Adrenal gland (tissue), 19 donors: ENCODE data around the gene NOSTRIN. TPM values are rescaled to one million over a fixed set of nuclear protein-coding genes. Genes with fewer than 3 reads are reported as not detected.

Source experiments
- DNase-seq, 7 donors: peaks; one replicate each; pipeline ENCODE4 v3.0.0-alpha.2; 2019 to 2020
- H3K27ac ChIP-seq, 5 donors: fragments of 200-600 bp; sonication (generic) in 4 of 5; 1 replicate in 3 of 5; 2 replicates in 2 of 5; pipeline versions ENCODE4 v1.5.1 to v1.8.0; 2016 to 2020; ENCODE audit warnings: mild to moderate bottlenecking in 1 of 5
- H3K27me3 ChIP-seq: fragments of 200-600 bp; 2 replicates; pipeline ENCODE4 v1.8.0; 2021
- H3K36me3 ChIP-seq, 2 donors: fragments of 200-600 bp; replicated peaks in 1 of 2; 1 replicate in 1 of 2; 2 replicates in 1 of 2; pipeline versions ENCODE4 v1.5.1 to v1.8.0; 2018 to 2022
- H3K4me1 ChIP-seq, 2 donors: fragments of 200-600 bp; replicated peaks in 1 of 2; 1 replicate in 1 of 2; 2 replicates in 1 of 2; pipeline versions ENCODE4 v1.5.1 to v1.8.0; 2018 to 2021
- H3K4me3 ChIP-seq, 4 donors: fragments of 200-600 bp; sonication (generic) in 3 of 4; one replicate each; pipeline ENCODE4 v1.5.1; 2016 to 2018
- H3K9me3 ChIP-seq, 3 donors: fragments of 200-600 bp; sonication (generic) in 1 of 3; replicated peaks in 1 of 3; 1 replicate in 2 of 3; 2 replicates in 1 of 3; pipeline versions ENCODE4 v1.5.1 to v1.8.0; 2016 to 2021
- POLR2A ChIP-seq, 2 donors: fragments of 450-650 bp; IDR thresholded peaks; one replicate each; pipeline ENCODE4 v1.6.1; 2017; ENCODE audit warnings: antibody characterized with exemption in 2 of 2, mild to moderate bottlenecking in 2 of 2, moderate library complexity in 1 of 2
- WGBS, 4 donors: extraction: QIAGEN DNeasy Blood & Tissue Kit in 2 of 4; methylation state at CpG; one replicate each; pipeline versions ENCODE4 v1.1.5 to v1.1.7; 2013 to 2017; 5-methylcytosine and 5-hydroxymethylcytosine counted together
- intact Hi-C, 2 donors: fragments of 100-400 bp; cut with DNase I; formaldehyde crosslinking; loops; one replicate each; pipeline versions ENCODE4 v1.14.1 to v1.15.0; 2022 to 2023
- long read RNA-seq, 10 donors: library from polyadenylated mRNA in 3 of 10; unstranded in 2 of 10; stranded (forward) in 1 of 10; transcript quantifications; one replicate each; pipeline ENCODE4 v2.0.0 and lab custom pipeline, GENCODE V29; 2021 to 2026
- polyA plus RNA-seq, 3 donors: library from polyadenylated mRNA; stranded (reverse); fragments of 200-250 nt in 2 of 3; fragments of 350-450 nt in 1 of 3; fragmentation: Illumina TruSeq in 1 of 3; extraction: RNeasy Lipid Tissue Mini Kit (QIAGEN cat#74804) in 1 of 3; gene quantifications; one replicate each; pipeline ENCODE4 v1.2.3, GENCODE V29; 2013 to 2014
- total RNA-seq, 9 donors: library from RNA; depleted of rRNA in 4 of 9; stranded (reverse); fragments of >200 nt in 4 of 9; fragments of 120-200 nt in 1 of 9; fragmentation: NEBNext Ultra II Directional in 1 of 9; extraction: Animal tissue kit (Norgen Biotek cat#: 25700) in 1 of 9; gene quantifications; one replicate each; pipeline versions ENCODE4 v1.1.0 to v1.2.4, GENCODE V29; 2013 to 2023
- TF ChIP-seq, protein P1 (sequence below), 6 experiments: fragments of 450-650 bp in 4 of 6; fragments of 200-600 bp in 2 of 6; sonication (generic) in 1 of 6; IDR thresholded peaks; 1 replicate in 5 of 6; 2 replicates in 1 of 6; pipeline versions ENCODE4 v1.5.1 to v1.8.0; 2016 to 2021; ENCODE audit warnings: antibody characterized with exemption in 6 of 6, mild to moderate bottlenecking in 2 of 6, moderate library complexity in 1 of 6
- donor health status: healthy with polysubstance abuse.
- donor health status: Bipolar disorder and iron deficiency.
- donor health status: DM: yes; HTN: yes; CAD: no.
- donor health status: DM: no; HTN: no; CAD: no.
- donor health status: DM: no; HTN: no; CAD: no.
- donor health status: DM: yes; HTN: yes; CAD: no.

The NOSTRIN gene, protein sequence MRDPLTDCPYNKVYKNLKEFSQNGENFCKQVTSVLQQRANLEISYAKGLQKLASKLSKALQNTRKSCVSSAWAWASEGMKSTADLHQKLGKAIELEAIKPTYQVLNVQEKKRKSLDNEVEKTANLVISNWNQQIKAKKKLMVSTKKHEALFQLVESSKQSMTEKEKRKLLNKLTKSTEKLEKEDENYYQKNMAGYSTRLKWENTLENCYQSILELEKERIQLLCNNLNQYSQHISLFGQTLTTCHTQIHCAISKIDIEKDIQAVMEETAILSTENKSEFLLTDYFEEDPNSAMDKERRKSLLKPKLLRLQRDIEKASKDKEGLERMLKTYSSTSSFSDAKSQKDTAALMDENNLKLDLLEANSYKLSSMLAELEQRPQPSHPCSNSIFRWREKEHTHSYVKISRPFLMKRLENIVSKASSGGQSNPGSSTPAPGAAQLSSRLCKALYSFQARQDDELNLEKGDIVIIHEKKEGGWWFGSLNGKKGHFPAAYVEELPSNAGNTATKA
- 100 to 1,000 TPM in 1 of 9 donors, 10 to 100 TPM in 8; 13.9 to 134 (median 35.1) TPM for total RNA-seq
- polyA plus RNA-seq: 10 to 100 TPM; 25.9 to 84.9 (median 49.9) TPM
- long read RNA-seq, donor 1, transcript NOSTRIN-201 (16 exons, 2,294 nt): major isoform, 14 of 22 reads
- long read RNA-seq, donor 1, partial matches to known transcripts: 5 of 22 reads
- long read RNA-seq, donor 1, other reads (novel, unspliced or antisense): 0 of 22 reads
- long read RNA-seq, donor 2, transcript NOSTRIN-201 (16 exons, 2,294 nt): major isoform, 14 of 20 reads
- long read RNA-seq, donor 2, partial matches to known transcripts: 5 of 20 reads
- long read RNA-seq, donor 2, other reads (novel, unspliced or antisense): 0 of 20 reads
- long read RNA-seq, donor 3, transcript NOSTRIN-201 (16 exons, 2,294 nt): major isoform, 8 of 8 reads
- long read RNA-seq, donor 3, partial matches to known transcripts: 0 of 8 reads
- long read RNA-seq, donor 3, other reads (novel, unspliced or antisense): 0 of 8 reads
- long read RNA-seq, donor 4, transcript NOSTRIN-201 (16 exons, 2,294 nt): major isoform, 22 of 44 reads
- long read RNA-seq, donor 4, partial matches to known transcripts: 12 of 44 reads
- long read RNA-seq, donor 4, other reads (novel, unspliced or antisense): 10 of 44 reads
- long read RNA-seq, donor 5, transcript NOSTRIN-201 (16 exons, 2,294 nt): major isoform, 16 of 25 reads
- long read RNA-seq, donor 5, partial matches to known transcripts: 3 of 25 reads
- long read RNA-seq, donor 5, other reads (novel, unspliced or antisense): 6 of 25 reads
- long read RNA-seq, donor 6, partial matches to known transcripts: 4 of 10 reads
- long read RNA-seq, donor 6, other reads (novel, unspliced or antisense): 3 of 10 reads
- long read RNA-seq, donor 7, partial matches to known transcripts: 0 of 10 reads
- long read RNA-seq, donor 7, other reads (novel, unspliced or antisense): 7 of 10 reads
- long read RNA-seq, donor 8, transcript NOSTRIN-211 (5 exons, 1,645 nt): minor isoform, 5 of 38 reads
- long read RNA-seq, donor 8, transcript NOSTRIN-201 (16 exons, 2,294 nt): major isoform, 13 of 38 reads
- long read RNA-seq, donor 8, partial matches to known transcripts: 5 of 38 reads
- long read RNA-seq, donor 8, other reads (novel, unspliced or antisense): 14 of 38 reads
- long read RNA-seq, donor 9, transcript NOSTRIN-201 (16 exons, 2,294 nt): major isoform, 12 of 21 reads
- long read RNA-seq, donor 9, partial matches to known transcripts: 0 of 21 reads
- long read RNA-seq, donor 9, other reads (novel, unspliced or antisense): 7 of 21 reads
- long read RNA-seq, donor 10, transcript NOSTRIN-201 (16 exons, 2,294 nt): major isoform, 8 of 9 reads
- long read RNA-seq, donor 10, partial matches to known transcripts: 0 of 9 reads
- long read RNA-seq, donor 10, other reads (novel, unspliced or antisense): 0 of 9 reads

DNA sequence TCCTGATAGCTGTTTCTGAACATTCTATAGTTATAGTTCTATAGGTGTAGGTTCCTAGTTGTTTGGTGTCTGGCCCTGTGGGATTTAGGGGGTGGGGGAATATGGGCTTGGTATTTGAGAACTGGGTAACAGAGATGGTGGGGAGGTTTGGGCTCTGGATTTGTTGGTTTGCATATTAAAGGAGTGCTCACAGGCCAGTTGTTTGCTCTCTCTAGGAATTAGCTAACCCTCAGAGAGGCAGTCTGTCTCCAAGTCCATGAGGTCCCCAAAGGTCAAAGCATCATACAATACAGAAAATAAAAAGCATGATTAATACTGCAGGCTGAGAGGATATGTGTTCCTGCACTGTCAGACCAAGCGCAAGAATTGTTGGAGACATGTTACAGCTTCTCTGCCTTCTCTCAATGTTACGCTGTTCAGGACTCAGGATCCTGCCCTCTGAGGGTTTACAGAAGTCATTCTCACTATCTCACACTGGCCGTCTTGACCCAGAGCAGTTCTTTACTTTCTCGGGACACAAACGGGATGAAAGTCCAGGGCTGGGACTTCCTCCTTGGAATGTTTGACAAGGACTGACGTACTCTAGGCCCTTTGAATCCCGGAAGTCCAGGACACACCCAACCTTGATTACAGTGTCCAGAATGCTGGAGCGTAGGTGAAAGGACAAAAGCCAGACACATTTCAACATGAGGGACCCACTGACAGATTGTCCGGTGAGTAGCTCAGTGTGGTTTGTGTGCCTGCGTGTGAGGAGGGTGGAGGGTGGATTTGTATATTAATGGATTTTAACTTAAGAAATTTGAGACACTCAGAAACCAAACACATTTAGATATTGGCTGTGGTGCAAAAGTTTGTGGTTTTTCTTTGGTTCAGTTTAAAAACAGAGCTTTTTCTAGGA lies at the start of gene NOSTRIN:
NOSTRIN (plus strand) TSS at position 677 of the 898 bp plus-strand sequence; CDS start at position 687, 10 bp downstream.
- peak within 1 kb of the TSS; percentile 18 to 84 (median 53) for H3K27ac ChIP-seq
- 26 to 37% (median 31%) methylated on average over 10 of the region's 10 CpGs for WGBS, 4 donors
- H3K4me1 ChIP-seq: peaks cover 8 to 15% of the 10 kb centered on the region in 2 donors
- H3K9me3 ChIP-seq: no peaks in the 10 kb centered on the region
- intact Hi-C loops: no loop called here
- peak within 1 kb of the TSS in 1 of 4 donors; percentile 23 for H3K4me3 ChIP-seq
- H3K36me3 ChIP-seq: no peaks in the 10 kb centered on the region
- no peaks in the 10 kb centered on the region for H3K27me3 ChIP-seq
- peak in 6 of 7 donors; percentile 39 to 81 (median 62) for DNase-seq
- peak; percentile 44 to 46 for TF ChIP-seq POLR2A (IDR thresholded peaks at IDR 0.05)
- TF ChIP-seq, protein P1, sequence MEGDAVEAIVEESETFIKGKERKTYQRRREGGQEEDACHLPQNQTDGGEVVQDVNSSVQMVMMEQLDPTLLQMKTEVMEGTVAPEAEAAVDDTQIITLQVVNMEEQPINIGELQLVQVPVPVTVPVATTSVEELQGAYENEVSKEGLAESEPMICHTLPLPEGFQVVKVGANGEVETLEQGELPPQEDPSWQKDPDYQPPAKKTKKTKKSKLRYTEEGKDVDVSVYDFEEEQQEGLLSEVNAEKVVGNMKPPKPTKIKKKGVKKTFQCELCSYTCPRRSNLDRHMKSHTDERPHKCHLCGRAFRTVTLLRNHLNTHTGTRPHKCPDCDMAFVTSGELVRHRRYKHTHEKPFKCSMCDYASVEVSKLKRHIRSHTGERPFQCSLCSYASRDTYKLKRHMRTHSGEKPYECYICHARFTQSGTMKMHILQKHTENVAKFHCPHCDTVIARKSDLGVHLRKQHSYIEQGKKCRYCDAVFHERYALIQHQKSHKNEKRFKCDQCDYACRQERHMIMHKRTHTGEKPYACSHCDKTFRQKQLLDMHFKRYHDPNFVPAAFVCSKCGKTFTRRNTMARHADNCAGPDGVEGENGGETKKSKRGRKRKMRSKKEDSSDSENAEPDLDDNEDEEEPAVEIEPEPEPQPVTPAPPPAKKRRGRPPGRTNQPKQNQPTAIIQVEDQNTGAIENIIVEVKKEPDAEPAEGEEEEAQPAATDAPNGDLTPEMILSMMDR (IDR thresholded peaks at IDR 0.05): no peak

DNA sequence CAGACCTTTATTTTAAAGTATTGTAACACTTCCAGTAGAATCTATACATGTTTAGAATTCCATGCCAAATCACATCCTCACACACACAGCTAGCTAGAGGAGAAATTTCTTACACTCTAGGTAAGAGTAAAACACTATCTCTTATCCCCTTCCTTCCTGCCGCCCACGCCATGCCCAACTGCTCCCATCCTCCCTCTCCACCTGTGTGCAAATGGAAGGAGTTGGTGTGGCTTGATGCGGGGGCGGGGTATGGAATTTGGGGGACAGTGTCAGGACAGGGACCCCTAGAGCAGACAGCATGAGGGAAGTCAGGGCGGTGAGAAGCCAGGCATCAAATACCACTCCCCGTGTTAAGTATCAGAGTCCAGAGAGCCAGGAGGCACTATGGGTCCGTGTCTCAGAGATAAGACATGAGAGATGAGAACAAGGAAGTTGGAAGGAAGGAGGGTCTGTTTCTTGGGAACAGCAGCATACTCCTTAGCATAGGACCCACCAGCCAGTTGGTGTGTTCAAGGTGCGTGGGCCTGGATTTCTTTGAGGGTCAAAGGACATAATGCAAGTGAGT lies 48.6 kb upstream of the NOSTRIN start:
- no peak for DNase-seq
- Histone ChIP-seq H3K27me3 (no peaks in the 10 kb centered on the region), H3K36me3 (no peaks in the 10 kb centered on the region), H3K9me3 (no peaks in the 10 kb centered on the region), H3K27ac (no peak overlapping the region), H3K4me3 (no peak overlapping the region), H3K4me1 (peaks cover 0 to 9% of the 10 kb centered on the region in 2 donors)
- WGBS, 4 donors: 95 to 98% (median 96%) methylated on average over 8 of the region's 8 CpGs
- no peak for TF ChIP-seq POLR2A (IDR thresholded peaks at IDR 0.05)
- TF ChIP-seq, protein P1 (IDR thresholded peaks at IDR 0.05): no peak
- intact Hi-C loops: no loop called here

DNA sequence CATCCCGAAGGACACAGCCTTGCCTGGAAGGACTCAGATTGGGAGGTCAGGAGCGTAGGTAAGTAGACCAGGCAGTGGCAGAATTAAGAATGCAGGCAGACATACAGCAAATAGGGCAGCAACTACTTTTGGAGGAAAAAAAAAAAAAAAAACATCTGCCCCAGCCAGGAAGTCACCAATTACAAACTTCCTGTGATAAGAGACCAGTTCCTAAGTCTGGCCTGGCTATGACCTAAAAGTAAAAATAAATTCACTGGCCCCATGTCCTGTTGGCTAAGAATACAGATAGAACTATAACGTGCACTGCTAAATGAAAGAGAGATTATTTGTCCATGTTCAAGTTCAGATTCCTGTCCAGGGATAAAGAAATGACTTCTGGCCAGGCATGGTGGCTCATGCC lies 45.2 kb upstream of the NOSTRIN start:
- Histone ChIP-seq H3K27ac (peak overlapping the region in 1 of 5 donors; percentile 29), H3K36me3 (no peaks in the 10 kb centered on the region), H3K27me3 (no peaks in the 10 kb centered on the region), H3K4me3 (no peak overlapping the region), H3K9me3 (no peaks in the 10 kb centered on the region), H3K4me1 (peaks cover 0 to 9% of the 10 kb centered on the region in 2 donors)
- intact Hi-C loops: loop anchor here (5.0 kb wide), 1 partner anchor 410 kb away; no protein-coding TSS in a partner anchor
- 60 to 63% (median 61%) methylated on average over 3 of the region's 3 CpGs for WGBS, 4 donors
- TF ChIP-seq POLR2A (IDR thresholded peaks at IDR 0.05): no peak
- TF ChIP-seq, protein P1 (IDR thresholded peaks at IDR 0.05): no peak
- no peak for DNase-seq
